Measurements from ENCODE around the gene PLCL2.
A peak's percentile ranks its signal among the peaks of the same experiment; 100 is the strongest.

Gene PLCL2

GRCh38 chr3:16866571-16866970 lies 18.2 kb upstream of the PLCL2 start:
- no peak for DNase-seq

GRCh38 chr3:16868513-16868912 lies 16.2 kb upstream of the PLCL2 start:
- no peak for DNase-seq

GRCh38 chr3:16869261-16870005 lies 15.3 kb upstream of the PLCL2 start:
- DNase-seq: no peak

GRCh38 chr3:16871915-16872842 lies 12.6 kb upstream of the PLCL2 start:
- no peak for DNase-seq

- no peak for DNase-seq
These were observed 10.9 kb upstream of the PLCL2 start for GRCh38 chr3:16873872-16874271.

- DNase-seq: no peak
These were observed 8.7 kb upstream of the PLCL2 start for GRCh38 chr3:16875876-16876550.

GRCh38 chr3:16877505-16877904 lies 7.2 kb upstream of the PLCL2 start:
- no peak for DNase-seq

- DNase-seq: no peak
These were observed 6.8 kb upstream of the PLCL2 start for GRCh38 chr3:16877911-16878310.

- DNase-seq: no peak
These were observed 2.7 kb upstream of the PLCL2 start for GRCh38 chr3:16881896-16882630.

- no peak for DNase-seq
These were observed 1.6 kb upstream of the PLCL2 start for GRCh38 chr3:16883057-16883722.

GRCh38 chr3:16883723-16884083 lies 1.1 kb upstream of the PLCL2 start:
- DNase-seq: no peak

GRCh38 chr3:16884084-16884747 lies 539 bp upstream of the PLCL2 start:
- DNase-seq: peak; percentile 70

GRCh38 chr3:16885593-16886302 lies 993 bp downstream of the PLCL2 start:
- no peak for DNase-seq

- no peak for DNase-seq
These were observed 1.5 kb downstream of the PLCL2 start for GRCh38 chr3:16886303-16886683.

GRCh38 chr3:16887130-16887529 lies 2.4 kb downstream of the PLCL2 start:
- DNase-seq: no peak

GRCh38 chr3:16888356-16888755 lies 3.6 kb downstream of the PLCL2 start:
- no peak for DNase-seq

- no peak for DNase-seq
These were observed 4.2 kb downstream of the PLCL2 start for GRCh38 chr3:16888785-16889607.

GRCh38 chr3:16890597-16891333 lies 6.0 kb downstream of the PLCL2 start:
- no peak for DNase-seq

- DNase-seq: no peak
These were observed 9.0 kb downstream of the PLCL2 start for GRCh38 chr3:16893618-16894200.

Measured in T-helper 9 cell (primary cell).